Endothelial cell of hepatic sinusoid (primary cell): ENCODE data around the gene IER5L.

Source experiments
- in situ Hi-C: cut with HindIII; loops from 2 replicates; pipeline ENCODE4 v1.10.0; 2017; ENCODE audit warnings: low sequenced_read_pairs

Gene IER5L

DNA sequence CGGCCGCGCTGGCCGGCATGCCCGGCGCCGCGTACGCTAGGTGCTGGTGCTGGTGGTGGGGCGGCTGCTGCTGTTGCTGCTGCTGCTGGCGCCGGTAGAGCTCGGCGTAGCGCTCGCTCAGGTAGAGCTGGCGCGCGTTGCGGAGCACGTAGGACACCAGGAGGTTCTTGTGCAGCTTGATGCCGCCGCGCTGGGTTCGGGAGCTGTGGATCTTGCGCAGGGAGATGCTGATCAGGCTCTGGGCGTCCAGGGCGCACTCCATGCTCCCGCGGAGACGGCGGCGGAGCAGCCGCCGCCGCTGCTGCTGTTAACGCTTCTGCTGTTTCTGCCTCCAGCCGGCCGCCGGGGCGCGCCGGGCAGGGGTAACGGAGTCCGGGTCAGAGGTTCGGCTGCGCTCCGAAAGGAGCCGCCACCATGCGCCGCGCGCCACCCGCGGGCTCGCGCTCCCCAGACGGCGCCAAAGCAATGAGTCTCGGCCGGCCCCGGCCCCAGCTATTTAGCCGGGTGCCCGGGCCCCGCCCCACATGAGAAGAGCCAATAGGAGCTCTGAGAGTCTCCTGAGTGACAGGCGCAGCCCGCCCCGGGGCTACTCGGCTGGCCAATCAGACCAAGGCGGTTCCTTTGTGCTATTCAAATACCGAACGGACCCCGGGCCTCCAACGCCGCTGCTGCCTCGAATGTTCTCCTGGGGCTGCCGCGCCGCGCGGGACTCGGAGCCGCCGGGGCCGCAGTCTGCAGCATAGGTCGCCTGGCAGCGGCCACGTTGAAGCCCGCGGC, at the start of gene IER5L:
Gene IER5L (minus strand): TSS at position 471 of the 777 bp plus-strand sequence. CDS start 209 bp downstream, at position 262.
- in situ Hi-C loops: no loop called here

DNA sequence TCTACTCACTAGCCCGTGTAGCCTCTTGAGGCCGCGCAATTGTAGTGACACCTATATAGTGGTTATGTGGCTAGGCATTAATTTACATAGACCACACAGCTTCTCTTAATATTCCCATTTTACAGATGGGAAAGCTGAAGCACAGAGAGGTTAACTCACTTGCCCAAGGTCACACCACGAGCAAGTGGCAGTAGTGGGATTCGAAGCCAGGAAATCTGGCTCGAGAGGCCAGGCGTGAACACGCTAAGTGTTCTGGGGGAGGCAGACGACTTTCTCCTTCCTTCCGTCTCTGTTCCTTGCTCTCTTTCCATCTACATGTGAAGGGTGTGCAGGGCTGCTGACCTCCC, 49.8 kb upstream of the IER5L start:
- in situ Hi-C loops: no loop called here

DNA sequence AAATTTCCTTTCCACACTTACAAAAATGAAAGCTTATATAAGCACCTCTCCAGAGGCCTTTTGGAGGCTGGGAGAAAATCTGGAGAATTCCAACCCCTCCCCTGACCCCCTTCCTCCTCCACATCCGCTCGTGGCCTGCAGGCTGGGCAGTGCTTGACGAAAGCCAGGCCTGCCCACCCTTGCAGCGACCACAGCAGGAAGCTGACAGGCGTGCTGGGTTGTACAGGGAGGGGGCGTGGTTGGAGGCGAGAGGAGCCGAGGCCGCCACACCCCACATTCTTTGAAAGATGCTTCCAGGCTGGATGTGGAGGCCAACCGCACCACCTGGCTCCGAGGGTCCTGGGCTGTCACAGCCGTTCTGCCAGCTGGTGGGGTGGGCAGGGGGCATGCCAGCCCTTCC, 47.8 kb upstream of the IER5L start:
- in situ Hi-C loops: no loop called here

DNA sequence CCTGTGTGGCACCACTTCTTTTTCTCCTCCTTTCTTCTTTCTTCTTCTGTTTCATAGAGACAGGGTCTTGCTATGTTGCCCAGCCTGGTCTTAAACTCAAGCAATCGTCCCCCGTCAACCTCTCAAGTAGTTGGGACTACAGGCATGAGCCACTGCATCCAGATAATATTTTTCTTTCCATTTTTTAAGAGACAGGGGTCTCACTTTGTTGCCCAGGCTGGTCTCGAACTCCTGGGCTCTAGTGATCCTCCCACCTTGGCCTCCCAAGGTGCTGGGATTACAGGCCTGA, 47.4 kb upstream of the IER5L start:
- in situ Hi-C loops: no loop called here

DNA sequence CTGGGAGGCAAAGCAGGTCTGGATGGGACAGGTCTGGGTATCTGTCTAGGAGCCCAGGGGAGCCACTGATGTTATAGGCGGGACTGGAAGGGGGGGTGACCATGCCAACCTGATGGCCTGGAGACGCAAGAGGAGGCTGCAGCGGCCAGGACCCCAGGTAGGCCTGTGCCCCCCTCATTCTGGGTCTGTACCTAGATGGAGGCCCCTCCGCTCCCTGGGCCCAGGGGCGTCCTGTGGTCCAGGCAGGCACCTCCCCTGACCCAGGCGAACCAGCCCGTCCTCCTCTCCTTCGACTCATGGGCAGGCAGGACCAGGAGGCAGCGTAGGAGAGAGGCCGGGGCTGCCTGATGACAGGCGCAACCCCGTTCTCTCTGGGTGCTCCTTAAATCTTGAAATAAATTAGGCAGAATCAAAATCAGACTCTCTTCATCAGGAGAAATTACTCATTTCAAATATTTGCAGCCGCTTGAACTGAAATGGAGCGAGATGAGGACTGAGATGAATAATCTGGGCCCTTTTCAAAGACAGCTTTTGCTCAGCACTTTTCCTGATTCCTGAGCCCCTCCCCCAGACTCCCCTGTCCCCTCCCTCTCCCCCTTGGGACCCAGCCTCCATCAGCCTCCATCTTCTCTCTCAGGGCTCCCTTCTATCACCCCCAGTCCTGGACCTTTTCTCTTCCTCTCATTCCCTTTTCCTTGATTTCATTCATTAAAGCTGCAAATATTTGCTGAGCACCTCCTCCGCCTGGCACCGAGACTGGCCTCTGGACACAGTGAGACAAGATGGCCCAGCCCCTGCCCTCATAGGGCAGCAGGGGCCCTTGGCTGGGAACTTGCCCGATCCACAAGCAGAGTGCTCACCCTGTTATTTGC, 46.8 kb upstream of the IER5L start:
- in situ Hi-C loops: no loop called here

DNA sequence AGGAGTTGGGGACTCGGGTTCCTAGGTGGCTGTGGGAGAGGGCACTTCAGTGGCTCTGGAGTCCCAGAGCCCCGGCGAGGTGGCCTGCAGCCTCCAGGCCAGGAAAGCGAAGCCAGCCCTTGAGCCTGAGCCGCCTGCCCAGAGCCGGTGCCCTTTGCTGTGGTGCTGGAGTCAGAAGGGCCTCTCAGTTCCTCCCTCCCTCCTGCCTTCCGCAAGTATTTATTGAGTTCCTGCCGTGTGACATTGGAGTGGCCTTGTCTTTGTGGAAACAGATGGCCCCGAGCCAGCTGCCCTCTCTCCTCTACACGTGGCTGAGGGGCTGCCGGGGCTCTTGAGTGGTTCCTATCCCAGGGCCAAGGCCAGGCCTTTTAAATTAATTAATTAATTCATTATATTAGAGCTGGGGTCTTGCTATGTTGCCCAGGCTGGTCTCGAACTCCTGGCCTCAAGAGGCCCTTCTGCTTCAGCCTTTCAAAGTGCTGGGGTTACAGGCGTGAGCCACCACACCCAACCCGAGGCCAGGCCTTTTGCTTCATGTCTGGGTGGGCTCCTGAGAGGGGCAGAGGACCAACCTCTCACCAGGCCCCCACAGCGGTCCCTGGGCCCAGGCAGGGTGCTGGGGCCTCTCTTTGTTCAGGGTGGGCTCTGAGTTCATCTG, 45.6 kb upstream of the IER5L start:
- in situ Hi-C loops: no loop called here

DNA sequence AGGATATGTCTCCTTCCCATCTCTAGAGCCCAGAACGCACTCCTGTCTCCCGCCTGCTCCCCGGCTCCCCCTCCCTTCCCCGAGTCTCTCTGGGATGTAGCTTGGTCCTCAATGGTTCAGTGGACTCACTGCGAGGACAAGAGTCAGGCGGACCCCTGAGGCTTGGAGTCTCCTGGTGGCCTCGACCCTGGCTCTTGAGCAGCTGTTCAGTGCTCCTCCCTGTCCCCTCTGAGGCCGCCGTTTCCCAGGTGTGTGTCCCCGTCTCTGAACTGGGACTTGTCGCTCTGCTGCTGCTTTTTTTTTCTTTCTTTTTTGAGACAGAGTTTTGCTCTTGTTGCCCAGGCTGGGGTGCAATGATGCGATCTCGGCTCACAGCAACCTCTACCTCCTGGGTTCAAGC, 44.8 kb upstream of the IER5L start:
- in situ Hi-C loops: no loop called here

DNA sequence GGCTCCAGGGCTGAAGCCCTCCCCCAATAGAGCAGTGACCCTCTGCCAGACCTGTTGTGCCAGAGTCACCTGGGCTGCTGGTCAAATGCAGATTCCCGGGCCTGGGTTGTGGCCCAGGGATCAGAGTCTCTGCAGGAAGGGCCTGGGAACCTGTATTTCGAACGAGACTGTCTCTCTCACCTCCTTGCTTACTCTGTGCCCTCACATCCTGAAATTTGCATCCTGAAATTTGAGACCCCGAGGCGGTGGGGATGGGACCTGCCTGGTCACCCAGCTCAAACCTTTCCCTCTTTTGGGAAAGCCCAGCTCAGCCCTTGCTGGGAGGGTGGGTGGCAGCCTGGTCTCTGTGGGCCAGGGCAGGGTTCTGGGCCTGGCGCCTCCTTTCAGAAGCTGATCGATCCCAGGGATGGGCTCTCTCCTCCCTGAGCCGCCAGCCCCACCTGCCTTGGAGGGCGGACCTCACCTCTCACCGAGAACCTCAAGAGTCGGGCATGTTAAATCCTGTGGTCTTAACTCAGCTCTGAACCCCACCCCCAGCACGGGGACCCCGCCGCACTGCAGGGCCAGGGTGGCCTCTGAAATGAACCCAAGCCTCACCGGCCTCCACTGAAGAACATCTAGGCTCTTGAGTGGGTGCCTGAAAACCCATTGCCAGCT, 44.0 kb upstream of the IER5L start:
- in situ Hi-C loops: no loop called here

DNA sequence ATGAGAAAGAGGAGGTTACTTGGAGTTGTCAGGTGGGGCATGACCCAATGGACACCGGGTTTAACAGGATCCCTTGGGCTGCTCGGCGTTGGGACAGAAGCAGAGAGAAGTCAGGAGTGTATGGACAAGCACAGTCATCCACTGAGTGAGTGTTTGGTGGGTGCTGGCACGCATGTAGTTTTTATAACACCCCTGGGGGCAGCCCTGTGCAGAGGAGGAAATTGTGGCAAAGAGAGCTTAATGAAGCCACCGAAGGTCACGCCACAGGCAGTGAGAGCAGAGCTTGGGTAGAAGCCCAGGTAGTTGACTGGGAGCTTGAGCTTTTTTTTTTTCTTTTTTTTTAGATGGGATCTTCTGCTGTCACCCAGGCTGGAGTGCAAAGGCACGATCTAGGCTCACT, 43.2 kb upstream of the IER5L start:
- in situ Hi-C loops: no loop called here

DNA sequence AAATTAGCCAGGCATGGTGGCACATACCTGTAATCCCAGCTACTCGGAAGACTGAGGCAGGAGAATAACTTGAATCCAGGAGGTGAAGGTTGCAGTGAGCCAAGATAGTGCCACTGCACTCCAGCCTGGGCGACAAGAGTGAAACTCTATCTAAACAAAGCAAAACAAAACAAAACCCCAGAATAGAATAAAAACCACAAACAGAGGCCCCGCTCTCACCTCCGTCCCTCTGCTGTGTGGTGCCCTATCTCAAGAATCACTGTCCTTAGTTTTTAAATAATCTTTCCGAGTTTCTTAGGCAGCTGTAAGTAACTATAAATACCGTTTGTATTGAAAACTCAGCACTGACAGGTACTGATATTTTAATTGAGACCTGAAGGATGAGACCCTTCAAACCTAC, 42.7 kb upstream of the IER5L start:
- in situ Hi-C loops: no loop called here

DNA sequence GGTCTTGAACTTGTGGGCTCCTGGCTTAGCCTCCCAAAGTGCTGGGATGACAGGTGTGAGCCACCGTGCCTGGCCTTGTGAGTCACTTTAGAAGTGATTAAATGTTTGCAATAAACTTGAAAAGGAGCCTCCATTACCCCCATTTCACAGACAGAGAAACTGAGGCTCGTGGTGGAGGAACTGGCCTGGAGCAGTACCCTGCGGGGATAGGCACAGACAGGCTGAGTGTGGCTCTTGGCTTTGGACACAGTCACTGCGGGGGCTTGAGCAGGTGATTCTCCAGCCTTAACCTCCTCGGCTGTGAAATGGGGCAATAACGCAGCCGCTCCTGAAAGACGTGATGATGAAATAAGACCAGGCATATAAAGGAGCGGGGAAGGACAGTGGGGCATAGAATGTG, 40.9 kb upstream of the IER5L start:
- in situ Hi-C loops: no loop called here

DNA sequence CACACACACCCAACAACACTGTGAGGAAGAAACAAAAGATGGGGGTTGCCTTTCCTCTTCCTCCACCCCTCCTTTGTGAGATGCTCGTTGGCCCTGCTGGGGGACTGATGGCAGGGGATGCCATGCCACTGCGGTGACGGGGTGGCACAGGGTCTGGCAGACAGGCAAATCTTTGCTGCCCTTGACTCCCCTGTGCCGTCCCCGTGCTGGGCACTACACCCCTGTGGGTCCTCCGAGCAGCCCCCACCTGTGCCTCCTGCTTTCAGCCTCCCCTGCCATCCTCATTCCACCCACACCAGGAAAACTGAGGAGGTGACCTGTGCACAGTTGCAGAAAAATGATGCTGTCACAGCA, 40.2 kb upstream of the IER5L start:
- in situ Hi-C loops: no loop called here

DNA sequence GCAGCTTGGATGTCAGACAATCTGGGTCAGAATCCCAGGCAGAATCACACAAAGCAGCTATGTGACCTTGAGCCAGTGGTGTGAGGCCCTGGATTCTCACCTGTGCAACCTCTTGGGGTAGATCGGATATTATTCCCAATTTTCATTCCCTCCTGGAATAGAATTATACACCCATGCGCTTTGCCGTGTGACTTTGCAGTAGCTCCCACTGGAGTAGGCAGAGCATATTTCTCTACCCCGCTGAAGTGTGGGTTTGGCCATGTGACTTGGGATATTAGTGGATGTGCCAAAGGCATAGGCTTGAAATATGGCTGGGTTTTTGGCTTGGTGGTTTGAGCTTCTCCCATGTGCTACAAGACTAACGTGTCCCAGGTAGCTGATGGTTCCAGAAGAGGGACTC, 35.5 kb upstream of the IER5L start:
- in situ Hi-C loops: no loop called here

DNA sequence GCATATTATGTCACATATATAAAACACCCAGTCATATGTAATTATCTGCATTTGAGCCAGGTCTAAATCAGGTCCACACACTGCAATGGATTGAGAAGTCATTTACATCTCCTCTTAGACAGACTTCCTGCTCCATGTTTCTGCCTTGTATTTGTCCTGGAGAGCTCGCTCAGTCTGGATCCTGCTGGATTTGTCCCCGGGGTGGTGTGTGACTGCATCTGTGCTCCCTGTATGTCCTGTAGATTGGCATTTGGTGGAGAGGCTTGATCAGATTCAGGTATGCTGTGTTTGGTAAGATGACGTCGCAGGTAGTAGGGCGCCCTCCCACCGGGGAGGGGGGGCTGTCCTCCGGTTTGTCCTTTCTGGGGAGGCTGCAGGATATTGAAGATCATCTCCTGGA, 33.6 kb upstream of the IER5L start:
- in situ Hi-C loops: no loop called here

DNA sequence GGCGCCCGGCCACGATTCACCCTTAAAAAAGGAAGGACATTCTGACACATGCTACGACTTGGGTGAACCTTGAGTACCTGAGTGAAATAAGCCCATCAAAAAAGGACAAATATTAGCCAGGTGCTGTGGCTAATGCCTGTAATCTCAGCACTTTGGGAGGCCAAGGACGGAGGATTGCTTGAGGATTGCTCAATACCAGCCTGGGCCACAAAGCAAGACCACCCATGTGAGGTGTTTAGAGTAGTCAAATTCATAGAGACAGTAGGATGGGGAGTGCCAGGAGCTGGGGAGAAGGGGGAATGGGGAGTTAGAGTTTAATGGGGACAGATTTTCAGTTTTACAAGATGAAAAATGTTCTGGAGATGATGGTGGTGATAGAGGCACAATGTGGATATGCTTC, 32.1 kb upstream of the IER5L start:
- in situ Hi-C loops: no loop called here

DNA sequence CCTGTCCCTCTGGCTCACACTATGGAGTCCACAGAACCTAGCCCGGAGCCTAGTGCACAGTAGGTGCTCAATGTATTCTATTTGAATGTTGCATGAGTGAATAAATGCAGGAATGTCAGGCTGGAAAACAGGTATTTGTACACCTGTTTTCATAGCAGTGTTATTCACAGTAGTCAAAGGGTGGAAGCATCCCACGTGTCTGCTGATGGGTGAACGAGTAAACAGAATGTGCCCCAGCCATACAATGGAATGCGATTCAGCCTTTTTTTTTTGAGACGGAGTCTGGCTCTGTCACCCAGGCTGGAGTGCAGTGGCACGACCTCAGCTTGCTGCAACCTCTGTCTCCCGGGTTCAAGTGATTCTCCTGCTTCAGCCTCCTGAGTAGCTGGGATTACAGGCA, 31.5 kb upstream of the IER5L start:
- in situ Hi-C loops: no loop called here

DNA sequence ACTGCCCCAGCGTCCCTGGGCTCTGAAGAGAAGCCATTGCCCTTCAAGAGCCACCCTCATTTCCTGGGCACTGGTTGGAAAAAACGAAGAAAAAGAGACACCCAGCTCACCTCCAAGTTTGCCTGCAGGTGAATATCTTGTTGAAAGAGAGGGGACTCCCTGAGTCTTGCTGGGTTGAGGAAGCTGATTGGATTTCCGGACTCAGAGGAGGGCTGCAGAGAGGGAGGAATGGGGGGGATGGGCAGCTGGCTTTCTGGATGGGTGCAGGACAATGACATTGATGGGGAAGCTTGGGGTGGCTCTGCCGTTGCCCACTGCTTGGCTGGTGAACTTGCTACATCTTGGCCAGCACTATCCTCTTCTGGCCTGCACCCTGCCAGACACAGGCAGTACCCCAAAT, 31.0 kb upstream of the IER5L start:
- in situ Hi-C loops: no loop called here

DNA sequence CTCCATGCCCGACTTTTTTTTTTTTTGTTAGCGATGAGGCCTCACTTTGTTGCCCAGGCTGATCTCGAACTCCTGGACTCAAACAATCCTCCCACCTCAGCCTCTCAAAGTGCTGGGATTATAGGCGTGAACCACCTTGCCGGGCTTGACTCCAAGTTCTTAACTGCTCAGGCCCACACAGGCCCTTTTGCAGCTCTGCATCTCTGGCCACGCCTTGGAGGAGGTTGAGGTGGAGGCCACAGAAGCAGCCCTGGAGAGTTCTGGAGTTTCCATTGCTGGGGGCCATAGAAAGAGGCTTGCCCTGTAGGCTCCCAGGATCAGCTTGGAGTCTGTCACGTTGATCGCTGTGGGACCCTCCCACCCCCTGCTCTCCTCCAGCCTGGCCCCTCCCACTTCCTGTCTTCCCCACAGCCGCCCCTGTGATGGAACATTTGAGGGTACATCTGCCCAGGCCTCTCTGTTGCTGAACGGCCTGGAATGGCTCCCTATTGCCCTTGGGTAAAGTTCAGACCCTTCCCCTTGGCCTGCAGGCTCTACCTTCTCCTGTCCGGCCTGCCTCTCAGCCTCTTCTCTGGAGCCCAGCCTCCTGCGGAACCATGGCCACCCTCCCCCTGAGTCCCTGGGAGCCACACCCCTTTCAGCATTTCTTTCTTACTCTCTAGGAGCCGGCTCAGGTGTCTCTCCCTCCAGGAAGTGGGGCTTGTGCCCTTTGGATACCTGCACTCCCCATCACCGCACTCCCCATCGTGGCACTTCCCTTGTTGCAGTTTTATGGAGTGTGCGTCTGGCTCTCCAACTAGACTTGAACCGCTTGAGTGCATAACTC, 30.4 kb upstream of the IER5L start:
- in situ Hi-C loops: no loop called here

DNA sequence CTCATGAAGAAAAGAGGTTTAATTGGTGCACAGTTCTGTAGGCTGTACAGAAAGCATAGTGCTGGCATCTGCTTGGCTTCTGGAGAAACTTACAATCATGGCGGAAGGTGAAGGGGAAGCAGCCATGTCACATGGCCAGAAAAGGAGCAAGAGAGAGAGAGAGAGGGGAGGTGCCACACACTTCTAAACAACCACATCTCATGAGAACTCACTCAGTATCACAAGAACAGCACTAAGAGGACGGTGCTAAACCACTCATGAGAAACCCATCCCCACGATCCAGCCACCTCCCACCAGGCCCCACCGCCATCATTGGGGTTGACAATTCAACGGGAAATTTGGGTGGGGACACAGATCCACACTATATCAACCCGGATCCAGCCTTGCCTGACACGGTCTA, 28.8 kb upstream of the IER5L start:
- in situ Hi-C loops: no loop called here

DNA sequence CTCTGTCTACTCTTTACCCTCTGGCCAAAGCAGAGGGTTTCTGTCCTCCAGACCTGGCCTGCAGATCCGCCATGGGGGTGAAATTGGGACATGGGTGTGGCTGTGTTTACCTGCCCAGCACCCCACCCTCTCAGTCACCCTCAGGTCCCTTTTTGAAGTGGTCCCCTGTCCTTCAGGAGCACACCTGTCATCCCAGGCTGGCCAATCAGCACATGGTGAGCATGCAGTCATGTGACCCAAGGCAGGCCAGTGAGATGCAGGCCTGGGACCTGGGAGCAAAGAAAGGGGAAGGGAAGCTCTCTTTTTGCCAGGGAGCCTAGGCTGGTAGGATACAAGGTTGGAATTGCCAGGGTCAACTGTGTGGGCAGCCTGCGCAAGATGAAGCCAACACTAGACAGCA, 28.3 kb upstream of the IER5L start:
- in situ Hi-C loops: no loop called here

DNA sequence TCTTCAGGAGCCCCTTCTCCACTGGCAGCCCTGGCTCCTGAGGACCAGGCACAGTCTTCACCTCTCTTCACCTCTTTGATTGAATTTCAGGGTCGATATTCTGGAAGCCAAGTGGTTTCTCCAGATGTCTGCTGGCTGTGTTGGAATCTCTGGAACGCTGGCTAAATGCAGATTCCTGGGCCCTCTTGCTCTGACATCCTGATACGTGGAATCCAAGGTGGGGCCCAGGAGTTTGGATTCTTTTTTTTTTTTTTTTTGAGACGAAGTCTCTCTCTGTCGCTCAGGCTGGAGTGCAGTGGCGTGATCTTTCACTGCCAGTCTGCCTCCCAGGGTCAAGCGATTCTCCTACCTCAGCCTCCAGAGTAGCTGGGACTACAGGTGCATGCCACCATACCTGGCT, 26.8 kb upstream of the IER5L start:
- in situ Hi-C loops: no loop called here
